ENCODE results near the gene RASAL2.
"Not testable (repeated sequence)": the region's sequence is repeated elsewhere in the genome, so short reads cannot be mapped to it uniquely, and the experiment has no call there.

Gene RASAL2

DNA sequence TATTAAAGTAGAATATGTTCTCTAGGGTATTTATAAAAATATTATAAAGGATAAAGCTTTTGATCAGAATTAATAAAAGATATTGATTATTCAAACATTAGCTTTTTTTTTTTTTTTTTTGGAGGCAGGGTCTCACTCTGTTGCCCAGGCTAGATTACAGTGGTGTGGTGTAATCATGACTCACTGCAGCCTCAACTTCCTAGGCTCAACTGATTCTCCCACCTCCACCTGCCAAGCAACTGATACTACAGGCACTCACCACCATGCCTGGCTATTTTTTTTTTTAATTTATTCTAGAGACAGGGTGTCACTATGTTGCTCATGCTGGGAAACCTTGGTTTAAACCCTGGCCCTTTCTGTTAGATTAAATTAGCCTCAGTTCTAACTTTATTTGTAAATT is 214.5 kb downstream of the RASAL2 start:
- no peak for DNase-seq (ENCODE audit: low read depth, low spot score)
- H3K4me3 ChIP-seq (ENCODE audit: low read length), result no peak overlapping the region

DNA sequence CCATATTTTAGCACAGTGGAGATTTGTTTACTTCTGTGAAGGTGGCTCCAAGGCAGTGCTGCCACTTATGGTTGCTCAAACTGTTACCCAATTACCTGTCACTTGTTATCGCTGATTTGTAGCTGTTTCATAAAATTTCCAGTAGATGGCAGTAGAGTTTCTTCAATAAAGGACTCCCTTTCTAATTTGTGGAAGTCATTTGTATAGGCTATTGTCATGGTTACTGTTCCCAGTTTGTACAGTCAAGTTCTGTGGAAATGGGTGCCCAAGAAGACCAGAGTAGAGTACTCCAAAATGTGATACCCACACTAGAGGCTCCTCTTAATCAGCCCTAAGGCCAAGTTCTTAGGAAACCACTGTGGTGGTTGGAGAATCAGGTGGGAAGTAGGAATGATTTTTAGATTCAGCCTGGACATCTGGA is 216.8 kb downstream of the RASAL2 start:
- H3K4me3 ChIP-seq (ENCODE audit: low read length), result no peak overlapping the region
- DNase-seq (ENCODE audit: low read depth, low spot score), result peak; percentile 54

DNA sequence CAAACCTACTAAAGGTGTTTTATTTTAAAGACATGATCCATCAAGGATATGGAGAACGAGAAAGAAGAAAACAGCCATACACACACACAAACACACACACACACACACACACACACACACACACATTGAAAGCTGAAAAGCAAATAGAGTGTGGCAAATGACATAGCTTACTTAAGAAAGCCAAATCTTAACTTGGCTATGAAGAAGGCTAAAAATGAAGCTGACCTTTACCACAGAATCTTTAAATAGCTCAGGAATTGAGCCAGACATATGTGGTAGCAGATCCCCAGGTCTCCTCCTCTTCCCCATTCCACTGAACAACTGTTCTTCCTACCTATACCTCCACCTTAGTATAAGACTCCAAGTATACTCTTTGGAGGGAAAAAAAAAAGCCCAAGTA is 217.3 kb downstream of the RASAL2 start:
- no peak for DNase-seq (ENCODE audit: low read depth, low spot score)
- no peak overlapping the region for H3K4me3 ChIP-seq (ENCODE audit: low read length)

DNA sequence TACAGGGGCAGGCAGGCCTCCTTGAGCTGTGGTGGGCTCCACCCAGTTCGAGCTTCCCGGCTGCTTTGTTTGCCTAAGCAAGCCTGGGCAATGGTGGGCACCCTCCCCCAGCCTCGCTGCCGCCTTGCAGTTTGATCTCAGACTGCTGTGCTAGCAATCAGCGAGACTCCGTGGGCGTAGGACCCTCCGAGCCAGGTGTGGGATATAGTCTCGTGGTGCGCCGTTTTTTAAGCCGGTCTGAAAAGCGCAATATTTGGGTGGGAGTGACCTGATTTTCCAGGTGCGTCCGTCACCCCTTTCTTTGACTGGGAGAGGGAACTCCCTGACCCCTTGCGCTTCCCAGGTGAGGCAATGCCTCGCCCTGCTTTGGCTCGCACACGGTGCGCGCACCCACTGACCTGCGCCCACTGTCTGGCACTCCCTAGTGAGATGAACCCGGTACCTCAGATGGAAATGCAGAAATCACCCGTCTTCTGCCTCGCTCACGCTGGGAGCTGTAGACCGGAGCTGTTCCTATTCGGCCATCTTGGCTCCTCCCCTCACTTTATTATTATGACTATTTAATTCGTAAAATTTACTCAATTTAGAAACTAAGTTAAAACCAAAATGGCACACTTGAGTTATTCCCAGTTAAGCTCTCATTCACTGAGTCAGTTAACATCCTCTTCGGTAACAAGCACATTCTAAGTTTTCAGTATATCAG is 226.5 kb downstream of the RASAL2 start:
- not testable (repeated sequence) for H3K4me3 ChIP-seq (ENCODE audit: low read length)

DNA sequence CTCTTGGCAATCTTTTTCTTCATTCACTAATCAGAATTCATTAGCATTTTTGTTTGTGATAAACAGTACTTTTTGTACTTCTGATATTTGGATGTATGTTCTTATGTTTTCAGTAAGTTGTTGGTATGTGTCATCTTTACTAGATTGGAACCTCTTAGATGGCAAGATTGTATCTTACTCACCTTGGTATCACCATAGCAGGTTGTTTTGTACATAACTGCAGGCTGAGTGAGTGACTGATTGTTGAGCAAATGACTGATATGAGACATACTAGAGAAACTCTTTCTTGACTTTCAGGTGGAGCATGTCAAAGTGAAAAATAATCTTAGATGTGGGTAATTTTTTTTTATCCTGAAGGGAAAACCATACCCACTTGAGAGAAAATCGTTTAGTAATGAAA is 229.2 kb downstream of the RASAL2 start:
- no peak for DNase-seq (ENCODE audit: low read depth, low spot score)
- no peak overlapping the region for H3K4me3 ChIP-seq (ENCODE audit: low read length)

More for the DNA sequence above, 226.5 kb downstream of the RASAL2 start:
- not testable (repeated sequence) for DNase-seq (ENCODE audit: low read depth, low spot score)

DNA sequence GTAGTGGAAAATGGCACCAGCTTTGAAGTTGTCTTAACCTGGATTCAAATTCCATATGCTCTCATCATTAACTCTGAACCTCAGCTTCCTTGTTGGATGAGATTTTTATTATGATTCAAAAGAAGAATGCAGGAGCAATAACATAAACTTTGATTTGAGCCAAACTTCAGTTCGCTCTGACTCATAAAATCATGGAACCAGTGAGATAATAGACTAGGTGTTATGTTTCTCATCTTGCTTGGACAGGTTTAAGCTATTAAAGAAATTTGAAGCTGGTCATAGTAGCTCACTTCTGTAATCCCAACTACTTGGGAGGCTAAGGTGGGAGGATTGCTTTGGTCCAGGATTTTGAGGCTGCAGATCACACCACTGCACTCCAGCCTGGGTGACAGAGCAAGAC is 230.1 kb downstream of the RASAL2 start:
- DNase-seq (ENCODE audit: low read depth, low spot score), result no peak
- H3K4me3 ChIP-seq (ENCODE audit: low read length), result no peak overlapping the region

DNA sequence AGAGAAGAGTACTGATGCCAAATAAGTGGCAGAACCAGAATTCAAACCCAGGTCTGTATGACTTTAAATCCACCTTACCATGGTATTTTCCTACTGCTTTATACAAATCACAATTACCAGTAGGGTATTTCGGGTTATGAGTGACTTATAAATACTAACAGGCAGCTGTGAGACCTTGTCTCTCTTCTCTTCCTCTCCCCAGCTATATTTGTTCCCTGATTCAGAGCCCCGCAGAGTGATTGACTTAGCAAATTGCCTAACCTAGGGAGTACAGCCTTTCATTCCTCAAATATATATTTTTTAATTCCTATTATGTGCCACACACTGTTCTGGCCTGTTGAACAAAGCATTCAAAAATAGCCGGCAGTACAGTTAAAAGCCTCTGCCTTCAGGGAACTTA is 234.8 kb downstream of the RASAL2 start:
- no peak overlapping the region for H3K4me3 ChIP-seq (ENCODE audit: low read length)
- DNase-seq (ENCODE audit: low read depth, low spot score), result no peak

DNA sequence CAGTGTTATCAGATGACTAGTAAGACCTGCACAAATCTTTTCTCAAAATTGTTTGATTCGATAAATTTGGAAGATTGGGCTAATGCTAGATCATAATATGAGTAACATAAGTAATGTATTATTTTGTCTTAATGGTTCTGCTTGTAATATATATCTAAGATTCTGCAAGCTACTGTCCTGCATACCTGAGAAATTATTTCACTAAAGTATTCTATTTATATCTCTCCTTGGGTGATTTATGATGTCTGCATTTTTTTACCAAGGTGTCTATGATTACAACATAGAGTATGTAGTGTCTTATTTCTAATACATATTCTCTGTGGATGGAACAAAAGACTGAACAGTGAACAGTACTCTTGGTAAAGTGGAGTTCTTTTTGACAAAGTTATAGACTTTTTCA is 236.2 kb downstream of the RASAL2 start:
- no peak for DNase-seq (ENCODE audit: low read depth, low spot score)
- no peak overlapping the region for H3K4me3 ChIP-seq (ENCODE audit: low read length)

DNA sequence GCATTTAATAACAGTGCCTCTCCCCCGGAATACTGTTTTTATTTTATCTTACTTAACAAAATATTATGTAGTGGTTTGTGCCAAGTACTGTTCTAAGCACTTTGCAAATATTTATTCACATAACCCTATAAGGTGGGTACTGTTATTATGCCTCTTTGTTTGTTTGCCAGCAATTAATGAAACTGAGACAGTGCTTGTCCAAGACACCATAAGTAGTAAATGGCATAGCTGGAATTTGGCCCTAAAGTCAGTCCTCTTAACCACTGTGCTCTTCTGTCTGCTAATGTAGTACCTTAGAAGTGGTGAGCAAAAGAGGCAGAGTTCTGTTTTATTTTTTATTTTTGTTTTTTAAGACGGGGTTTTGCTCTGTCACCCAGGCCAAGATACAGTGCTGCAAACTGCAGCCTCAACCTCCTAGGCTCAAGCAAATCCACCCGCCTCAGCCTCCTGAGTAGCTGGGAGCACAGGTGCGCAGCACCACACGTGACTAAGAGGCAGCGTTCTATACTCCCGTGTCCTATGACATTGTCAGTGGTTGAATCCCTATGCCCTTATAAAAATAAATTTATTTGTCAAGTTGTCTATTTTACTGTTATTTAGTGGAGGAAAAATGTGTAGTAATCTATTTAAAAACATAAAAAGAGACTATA is 237.1 kb downstream of the RASAL2 start:
- H3K4me3 ChIP-seq (ENCODE audit: low read length), result no peak overlapping the region
- no peak for DNase-seq (ENCODE audit: low read depth, low spot score)

DNA sequence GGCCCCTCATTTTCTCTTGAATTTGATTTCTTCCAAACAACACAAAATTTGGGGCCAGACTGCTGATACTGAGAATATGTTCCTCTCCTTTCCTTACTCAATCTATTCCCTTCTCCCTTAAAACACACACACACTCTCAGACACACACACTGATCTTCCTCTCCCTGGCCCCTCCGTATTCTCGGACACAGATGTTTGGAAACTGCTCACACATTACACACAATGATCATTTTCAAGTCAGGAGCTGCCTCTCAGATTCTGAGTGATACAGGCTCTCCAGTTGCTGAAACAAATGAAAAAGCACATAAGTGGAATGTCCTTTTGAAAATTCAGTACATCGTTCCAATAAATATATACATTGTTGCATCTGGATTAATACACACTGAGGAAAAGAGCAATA is 241.5 kb downstream of the RASAL2 start:
- DNase-seq (ENCODE audit: low read depth, low spot score), result no peak
- H3K4me3 ChIP-seq (ENCODE audit: low read length), result no peak overlapping the region

DNA sequence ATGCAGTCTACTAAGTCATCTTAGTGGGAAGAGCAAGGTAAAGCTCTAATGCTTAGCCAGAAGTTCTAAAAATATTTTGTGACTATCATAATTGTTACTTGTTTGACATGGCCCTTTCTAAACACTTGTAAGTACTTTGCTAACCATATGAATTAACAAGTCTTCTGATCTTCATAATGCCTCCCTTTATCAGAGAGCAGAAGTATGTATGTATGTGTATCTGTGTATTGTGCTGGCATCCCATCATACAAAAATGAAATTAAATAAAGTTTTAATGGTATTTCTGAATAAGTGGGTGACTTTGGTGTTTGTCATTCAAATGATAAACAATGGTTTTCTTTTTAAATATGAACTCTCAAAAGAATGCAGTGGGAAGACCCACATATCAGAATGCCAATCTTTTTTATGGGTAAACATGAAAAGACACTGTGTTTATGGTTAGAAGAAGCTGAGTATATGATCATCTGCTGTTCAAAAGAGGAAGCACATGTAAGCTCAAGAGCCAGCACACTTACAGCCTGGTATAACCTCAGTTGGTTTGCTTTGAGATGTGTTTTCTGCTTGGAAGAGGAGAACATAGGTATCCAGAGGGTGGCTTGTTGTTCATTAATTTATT is 243.3 kb downstream of the RASAL2 start:
- no peak overlapping the region for H3K4me3 ChIP-seq (ENCODE audit: low read length)
- no peak for DNase-seq (ENCODE audit: low read depth, low spot score)

DNA sequence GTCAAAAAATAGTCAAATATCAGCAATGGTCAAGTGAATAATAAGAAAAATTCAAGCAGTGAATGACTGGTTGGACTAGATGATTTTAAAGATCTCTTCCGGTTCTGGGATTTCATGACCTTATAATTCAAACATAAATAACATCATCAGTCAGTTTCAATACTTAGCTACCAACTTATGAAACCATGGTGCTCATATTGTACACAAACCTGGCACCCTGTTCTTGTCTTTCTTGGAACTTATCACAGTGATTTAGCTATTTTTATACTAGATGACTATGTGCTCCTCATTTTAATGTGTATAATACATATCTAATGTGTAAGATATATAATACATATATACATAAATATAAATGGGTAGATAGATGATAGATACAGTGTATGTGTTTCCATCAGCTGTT is 245.9 kb downstream of the RASAL2 start:
- no peak overlapping the region for H3K4me3 ChIP-seq (ENCODE audit: low read length)
- DNase-seq (ENCODE audit: low read depth, low spot score), result no peak

DNA sequence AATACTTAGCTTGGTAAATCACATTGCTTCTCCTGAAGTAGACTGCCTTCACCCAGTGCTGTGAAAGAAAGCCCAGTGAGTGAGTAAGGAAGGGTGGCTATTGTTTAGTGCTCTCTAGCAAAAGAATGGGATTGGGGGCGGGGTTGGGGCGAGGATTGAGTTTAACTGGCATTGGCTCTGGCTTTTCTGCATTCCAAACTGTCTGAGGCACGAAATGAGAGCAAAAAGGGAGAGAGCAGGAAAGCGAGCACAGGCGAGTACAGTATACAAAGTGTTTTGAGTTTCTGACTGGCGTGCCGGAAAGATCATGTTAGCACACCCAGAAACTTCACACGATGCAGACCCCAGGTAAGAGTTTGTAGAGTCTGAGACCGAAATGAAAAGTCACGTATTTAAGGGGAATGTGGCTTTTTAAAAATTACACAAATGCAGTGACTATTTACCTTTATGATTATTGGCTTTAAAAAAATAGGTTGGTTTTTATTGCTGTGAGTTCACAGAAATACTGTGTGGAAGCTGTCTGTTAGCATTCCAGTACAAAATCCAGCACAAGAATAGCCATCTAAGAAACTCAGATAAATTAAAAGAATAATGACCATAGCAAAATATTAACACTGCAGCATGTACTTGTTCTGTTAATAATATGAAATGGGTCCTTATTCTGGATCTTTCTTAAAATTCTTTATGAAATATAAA is 247.5 kb downstream of the RASAL2 start:
- DNase-seq (ENCODE audit: low read depth, low spot score), result no peak

DNA sequence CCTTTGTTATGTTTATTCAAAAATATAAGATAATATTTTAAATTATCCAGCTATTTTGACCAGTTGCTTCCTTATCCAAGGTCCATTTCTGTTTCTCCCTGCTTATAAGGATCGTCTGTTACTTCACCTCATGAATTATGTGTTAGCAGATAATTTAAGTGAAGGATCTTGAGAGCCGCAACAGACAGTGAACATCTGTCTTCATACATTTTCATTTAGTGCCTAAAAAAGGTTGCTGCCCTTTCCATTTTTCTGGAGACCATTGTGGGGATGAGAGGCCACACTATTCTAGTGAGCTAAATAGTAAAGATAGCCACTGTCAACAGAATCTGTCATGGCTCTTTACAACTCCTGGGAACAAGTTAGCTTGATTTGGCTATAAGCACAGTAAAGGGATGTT is 248.8 kb downstream of the RASAL2 start:
- no peak for DNase-seq (ENCODE audit: low read depth, low spot score)
- H3K4me3 ChIP-seq (ENCODE audit: low read length), result no peak overlapping the region

More for the DNA sequence above, 247.5 kb downstream of the RASAL2 start:
- no peak overlapping the region for H3K4me3 ChIP-seq (ENCODE audit: low read length)

DNA sequence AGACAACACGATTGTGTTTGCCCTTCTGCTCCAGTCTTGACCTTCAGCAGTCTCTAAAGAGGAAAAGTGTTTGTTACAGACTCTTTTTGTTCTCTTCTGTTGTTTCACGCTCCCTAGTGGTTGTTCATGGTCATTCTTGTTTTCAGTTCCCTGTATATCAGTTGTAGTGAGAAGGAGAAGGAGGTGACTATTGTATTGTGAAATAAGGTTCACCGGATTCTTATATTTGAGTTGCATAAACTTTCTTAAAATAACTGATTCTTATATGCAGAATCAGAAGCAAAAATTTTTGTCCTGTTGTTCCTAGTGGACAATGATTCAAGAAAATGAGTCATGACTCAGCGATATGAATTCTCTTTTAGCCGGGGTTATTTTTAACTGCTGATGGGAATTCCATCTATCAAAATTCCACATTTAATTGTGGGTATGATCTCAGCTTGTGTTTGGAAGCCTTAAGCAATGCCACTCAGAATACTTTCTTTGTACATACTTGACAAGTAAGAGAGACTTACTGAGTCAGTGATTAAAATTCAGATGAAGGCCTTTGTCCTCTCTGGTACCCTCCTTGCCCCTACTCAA is 250.7 kb downstream of the RASAL2 start:
- H3K4me3 ChIP-seq (ENCODE audit: low read length), result no peak overlapping the region
- DNase-seq (ENCODE audit: low read depth, low spot score), result peak; percentile 14

DNA sequence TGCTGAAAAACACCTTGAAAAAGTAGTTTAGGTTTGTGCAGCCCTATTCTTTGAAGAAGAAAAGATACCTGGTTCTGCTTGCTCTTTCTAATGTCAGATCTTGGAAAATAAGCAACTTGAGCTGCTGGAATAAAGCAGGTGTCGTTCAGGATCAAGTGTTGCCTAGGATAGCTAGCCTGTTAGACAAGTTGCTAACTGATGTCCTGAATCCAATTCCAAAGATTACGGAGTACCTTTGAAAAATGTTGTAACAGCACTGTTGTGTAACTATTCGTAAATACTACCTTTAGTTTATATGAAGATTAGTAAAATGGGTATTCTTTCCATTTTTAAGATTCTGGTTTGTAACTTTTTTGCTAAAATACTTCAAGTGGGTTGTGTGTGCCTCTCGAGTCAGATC is 251.3 kb downstream of the RASAL2 start:
- H3K4me3 ChIP-seq (ENCODE audit: low read length), result no peak overlapping the region
- no peak for DNase-seq (ENCODE audit: low read depth, low spot score)

DNA sequence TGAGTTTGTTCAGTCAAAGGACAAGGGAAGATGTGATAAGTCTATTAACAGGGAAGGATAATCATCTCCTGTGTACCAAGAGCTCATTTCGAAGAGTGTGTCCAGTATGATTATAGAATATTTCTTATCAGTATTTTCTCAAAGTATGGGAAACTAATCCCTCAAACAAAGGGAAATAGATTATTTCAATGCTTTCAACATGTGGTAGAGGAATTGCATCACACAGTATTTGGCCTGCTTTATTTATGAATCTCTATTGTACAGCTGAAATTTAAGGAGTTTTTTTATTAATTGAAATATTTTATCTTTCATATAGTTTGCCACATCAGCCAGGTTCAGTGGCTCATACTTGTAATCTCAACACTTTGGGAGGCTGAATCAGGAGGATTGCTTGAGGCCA is 251.9 kb downstream of the RASAL2 start:
- DNase-seq (ENCODE audit: low read depth, low spot score), result no peak
- H3K4me3 ChIP-seq (ENCODE audit: low read length), result no peak overlapping the region

DNA sequence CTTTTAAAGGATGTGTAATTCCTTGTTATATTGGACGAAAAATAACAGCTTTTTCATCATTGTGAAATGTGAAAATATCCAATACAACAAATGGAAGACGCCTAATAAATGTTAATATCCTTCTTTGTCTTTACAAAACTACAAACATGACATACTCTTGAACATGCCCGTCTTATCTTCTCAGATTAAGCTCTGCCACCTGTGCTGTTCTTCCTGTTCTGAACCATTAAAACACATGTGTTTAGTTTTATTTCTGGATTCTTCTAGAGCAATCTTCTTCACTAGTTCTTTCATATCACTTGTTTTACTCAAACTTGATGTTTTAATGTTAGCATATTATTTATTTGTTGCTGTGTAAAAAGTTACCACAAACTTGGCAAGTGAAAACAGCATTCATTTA is 255.9 kb downstream of the RASAL2 start:
- H3K4me3 ChIP-seq (ENCODE audit: low read length), result no peak overlapping the region
- DNase-seq (ENCODE audit: low read depth, low spot score), result no peak

DNA sequence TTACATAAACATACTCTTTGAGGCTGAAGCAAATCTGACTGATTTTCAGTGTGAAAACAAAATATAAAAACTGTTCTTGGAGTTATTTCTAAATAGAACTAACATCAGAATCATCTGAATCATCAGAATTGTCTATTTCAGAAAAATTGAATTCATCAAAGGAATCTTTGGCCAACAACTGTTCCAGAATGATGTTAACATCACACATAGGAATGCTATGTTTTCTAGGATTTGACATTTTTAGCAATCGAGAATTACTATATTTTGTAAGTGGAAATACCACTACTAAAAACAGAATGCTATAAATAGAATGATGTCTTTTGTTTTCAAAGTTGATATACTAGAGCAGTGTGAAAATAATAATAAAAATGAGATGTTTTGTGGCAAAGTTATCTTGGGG is 258.0 kb downstream of the RASAL2 start:
- DNase-seq (ENCODE audit: low read depth, low spot score), result not testable (repeated sequence)

More for the DNA sequence above, 258.0 kb downstream of the RASAL2 start:
- H3K4me3 ChIP-seq (ENCODE audit: low read length), result not testable (repeated sequence)

Data from Jurkat, Clone E6-1 (cell line).